Trophoblast cell (in vitro differentiated cells and primary cell): Measurements from ENCODE around the gene SGCD.

Experiments used
- DNase-seq, 2 donors: peaks; one replicate each; pipeline ENCODE4 v3.0.0-alpha.2; 2016
- H2AFZ ChIP-seq: 2 replicates; pipeline ENCODE4 v1.6.1; 2013; ENCODE audit warnings: low read length, moderate library complexity, mild to moderate bottlenecking; ENCODE audit not compliant: insufficient read depth, poor library complexity
- H2AK5ac ChIP-seq: 2 replicates; pipeline ENCODE4 v1.6.1; 2013; ENCODE audit warnings: mild to moderate bottlenecking, low read length
- H2BK120ac ChIP-seq: 2 replicates; pipeline ENCODE4 v1.6.1; 2013; ENCODE audit warnings: low read length, mild to moderate bottlenecking, moderate library complexity; ENCODE audit not compliant: insufficient read depth, poor library complexity
- H2BK12ac ChIP-seq: 2 replicates; pipeline ENCODE4 v1.6.1; 2013; ENCODE audit warnings: mild to moderate bottlenecking, low read length, moderate library complexity
- H2BK5ac ChIP-seq: 2 replicates; pipeline ENCODE4 v1.6.1; 2013; ENCODE audit warnings: low read length, low read depth, moderate library complexity, mild to moderate bottlenecking; ENCODE audit not compliant: poor library complexity
- H3K14ac ChIP-seq: 2 replicates; pipeline ENCODE4 v1.6.1; 2013; ENCODE audit warnings: mild to moderate bottlenecking, low read length
- H3K18ac ChIP-seq: 2 replicates; pipeline ENCODE4 v1.6.1; 2013; ENCODE audit warnings: mild to moderate bottlenecking, low read length
- H3K23ac ChIP-seq: 2 replicates; pipeline ENCODE4 v1.6.1; 2013; ENCODE audit warnings: low read length
- H3K27ac ChIP-seq: 2 replicates; pipeline ENCODE4 v1.5.1; 2013; ENCODE audit warnings: low read depth, mild to moderate bottlenecking, inconsistent platforms, low read length, moderate library complexity
- H3K27me3 ChIP-seq: 2 replicates; pipeline ENCODE4 v1.6.1; 2013; ENCODE audit warnings: inconsistent platforms, mild to moderate bottlenecking, low read length, moderate library complexity; ENCODE audit not compliant: insufficient read depth
- H3K36me3 ChIP-seq, 2 experiments: 1 replicate in 1 of 2; 2 replicates in 1 of 2; pipeline ENCODE4 v1.6.1; 2013; ENCODE audit warnings: low read length in 2 of 2, mild to moderate bottlenecking in 2 of 2, moderate library complexity in 1 of 2; ENCODE audit not compliant: insufficient read depth in 2 of 2, control insufficient read depth in 1 of 2
- H3K4ac ChIP-seq: 2 replicates; pipeline ENCODE4 v1.6.1; 2013; ENCODE audit warnings: low read depth, mild to moderate bottlenecking, low read length, moderate library complexity
- H3K4me1 ChIP-seq, 2 experiments: 1 replicate in 1 of 2; 2 replicates in 1 of 2; pipeline ENCODE4 v1.6.1; 2013; ENCODE audit warnings: low read length in 2 of 2, mild to moderate bottlenecking in 2 of 2, moderate library complexity in 1 of 2; ENCODE audit not compliant: insufficient read depth in 2 of 2, control insufficient read depth in 1 of 2
- H3K4me2 ChIP-seq: 2 replicates; pipeline ENCODE4 v1.6.1; 2013; ENCODE audit warnings: inconsistent platforms, mild to moderate bottlenecking, low read length, moderate library complexity
- H3K4me3 ChIP-seq: 2 replicates; pipeline ENCODE4 v1.5.1; 2013; ENCODE audit warnings: mild to moderate bottlenecking, low read depth, low read length, inconsistent platforms
- H3K79me1 ChIP-seq: one replicate; pipeline ENCODE4 v1.6.1; 2013; ENCODE audit warnings: low read length
- H3K79me2 ChIP-seq: 2 replicates; pipeline ENCODE4 v1.6.1; 2013; ENCODE audit warnings: low read length, mild to moderate bottlenecking; ENCODE audit not compliant: control insufficient read depth, insufficient read depth, poor library complexity
- H3K9ac ChIP-seq: 2 replicates; pipeline ENCODE4 v1.6.1; 2013; ENCODE audit warnings: mild to moderate bottlenecking, low read length
- H3K9me3 ChIP-seq: 2 replicates; pipeline ENCODE4 v1.6.1; 2013; ENCODE audit warnings: low read depth, mild to moderate bottlenecking, control low read depth, inconsistent platforms, low read length; ENCODE audit not compliant: insufficient read depth
- H4K12ac ChIP-seq: 2 replicates; pipeline ENCODE4 v1.6.1; 2013; ENCODE audit warnings: low read depth, mild to moderate bottlenecking, low read length, moderate library complexity
- H4K8ac ChIP-seq: 2 replicates; pipeline ENCODE4 v1.6.1; 2013; ENCODE audit warnings: low read depth, mild to moderate bottlenecking, low read length, moderate library complexity
- H4K91ac ChIP-seq: one replicate; pipeline ENCODE4 v1.6.1; 2013; ENCODE audit warnings: low read depth, mild to moderate bottlenecking, low read length, moderate library complexity
- WGBS: extraction: QIAGEN DNeasy Blood & Tissue Kit; methylation state at CpG from one replicate; pipeline ENCODE4 v1.1.7; 2013; ENCODE audit warnings: missing lambda C conversion rate; ENCODE audit not compliant: insufficient read length, insufficient coverage; ENCODE audit errors: extremely low coverage; 5-methylcytosine and 5-hydroxymethylcytosine counted together

The SGCD gene

GRCh38 chr5:156366521-156366920 lies 39.6 kb downstream of the SGCD start:
- no peak overlapping the region for H3K4me3 ChIP-seq

GRCh38 chr5:156367597-156367996 lies 40.6 kb downstream of the SGCD start:
- no peak overlapping the region for H3K4ac ChIP-seq
- no peak overlapping the region for H2BK5ac ChIP-seq
- no peaks in the 10 kb centered on the region for H3K79me1 ChIP-seq
- no peak overlapping the region for H3K4me3 ChIP-seq
- no peak overlapping the region for H3K18ac ChIP-seq
- H4K91ac ChIP-seq: no peak overlapping the region
- H2BK120ac ChIP-seq: no peak overlapping the region
- no peak for DNase-seq
- no CpG with 5 or more reads among the region's 3 CpGs for WGBS
- no peaks in the 10 kb centered on the region for H3K36me3 ChIP-seq
- no peak overlapping the region for H3K14ac ChIP-seq
- H4K8ac ChIP-seq: no peak overlapping the region
- no peak overlapping the region for H3K27ac ChIP-seq
- no peaks in the 10 kb centered on the region for H3K4me1 ChIP-seq
- no peaks in the 10 kb centered on the region for H3K9me3 ChIP-seq
- no peaks in the 10 kb centered on the region for H3K27me3 ChIP-seq
- H3K23ac ChIP-seq: no peak overlapping the region
- no peak overlapping the region for H2AFZ ChIP-seq
- no peak overlapping the region for H4K12ac ChIP-seq
- H3K4me2 ChIP-seq: no peak overlapping the region
- no peaks in the 10 kb centered on the region for H3K79me2 ChIP-seq
- H2BK12ac ChIP-seq: no peak overlapping the region
- H2AK5ac ChIP-seq: no peak overlapping the region
- H3K9ac ChIP-seq: no peak overlapping the region

More at GRCh38 chr5:156366521-156366920, 39.6 kb downstream of the SGCD start:
- H2BK12ac ChIP-seq: no peak overlapping the region
- no peak overlapping the region for H3K14ac ChIP-seq
- no peak for DNase-seq
- H4K8ac ChIP-seq: no peak overlapping the region
- no peaks in the 10 kb centered on the region for H3K36me3 ChIP-seq
- H3K4me2 ChIP-seq: no peak overlapping the region
- H4K12ac ChIP-seq: no peak overlapping the region
- no peak overlapping the region for H4K91ac ChIP-seq
- no peaks in the 10 kb centered on the region for H3K79me2 ChIP-seq
- no peaks in the 10 kb centered on the region for H3K27me3 ChIP-seq
- no peak overlapping the region for H2AFZ ChIP-seq
- no peak overlapping the region for H2AK5ac ChIP-seq
- no peaks in the 10 kb centered on the region for H3K9me3 ChIP-seq
- H2BK5ac ChIP-seq: no peak overlapping the region
- H3K23ac ChIP-seq: no peak overlapping the region
- H3K4ac ChIP-seq: no peak overlapping the region
- H3K4me1 ChIP-seq: no peaks in the 10 kb centered on the region
- H3K79me1 ChIP-seq: no peaks in the 10 kb centered on the region
- no peak overlapping the region for H2BK120ac ChIP-seq
- H3K18ac ChIP-seq: no peak overlapping the region
- no peak overlapping the region for H3K27ac ChIP-seq
- H3K9ac ChIP-seq: no peak overlapping the region

- H3K23ac ChIP-seq: no peak overlapping the region
- no peaks in the 10 kb centered on the region for H3K79me2 ChIP-seq
- no peak overlapping the region for H2BK5ac ChIP-seq
- no peaks in the 10 kb centered on the region for H3K27me3 ChIP-seq
- no peak overlapping the region for H4K12ac ChIP-seq
- no peaks in the 10 kb centered on the region for H3K79me1 ChIP-seq
- H3K27ac ChIP-seq: no peak overlapping the region
- no peak overlapping the region for H3K9ac ChIP-seq
- no peak overlapping the region for H2AFZ ChIP-seq
- no peak overlapping the region for H3K4me3 ChIP-seq
- no peak overlapping the region for H2BK120ac ChIP-seq
- H4K91ac ChIP-seq: no peak overlapping the region
- H2BK12ac ChIP-seq: no peak overlapping the region
- WGBS: no CpG with 5 or more reads among the region's 3 CpGs
- H3K4me1 ChIP-seq: no peaks in the 10 kb centered on the region
- no peaks in the 10 kb centered on the region for H3K9me3 ChIP-seq
- no peak overlapping the region for H3K4ac ChIP-seq
- H2AK5ac ChIP-seq: no peak overlapping the region
- H3K18ac ChIP-seq: no peak overlapping the region
- H3K4me2 ChIP-seq: no peak overlapping the region
- DNase-seq: no peak
- no peak overlapping the region for H4K8ac ChIP-seq
- no peaks in the 10 kb centered on the region for H3K36me3 ChIP-seq
- no peak overlapping the region for H3K14ac ChIP-seq
These were observed 49.0 kb downstream of the SGCD start for GRCh38 chr5:156375895-156376495.

GRCh38 chr5:156376751-156377150 lies 49.8 kb downstream of the SGCD start:
- H3K23ac ChIP-seq: no peak overlapping the region
- no peak overlapping the region for H3K14ac ChIP-seq
- no peak overlapping the region for H3K4me3 ChIP-seq
- no peak overlapping the region for H2AFZ ChIP-seq
- H4K91ac ChIP-seq: no peak overlapping the region
- no peak overlapping the region for H3K9ac ChIP-seq
- no peak overlapping the region for H2BK5ac ChIP-seq
- no peak overlapping the region for H3K4ac ChIP-seq
- H3K79me2 ChIP-seq: no peaks in the 10 kb centered on the region
- H4K12ac ChIP-seq: no peak overlapping the region
- H2BK120ac ChIP-seq: no peak overlapping the region
- no peaks in the 10 kb centered on the region for H3K4me1 ChIP-seq
- no peaks in the 10 kb centered on the region for H3K79me1 ChIP-seq
- H3K36me3 ChIP-seq: no peaks in the 10 kb centered on the region
- no peak overlapping the region for H4K8ac ChIP-seq
- H2BK12ac ChIP-seq: no peak overlapping the region
- no peaks in the 10 kb centered on the region for H3K9me3 ChIP-seq
- H2AK5ac ChIP-seq: no peak overlapping the region
- no peak for DNase-seq
- no peak overlapping the region for H3K18ac ChIP-seq
- no peaks in the 10 kb centered on the region for H3K27me3 ChIP-seq
- H3K4me2 ChIP-seq: no peak overlapping the region
- H3K27ac ChIP-seq: no peak overlapping the region
